Thyroid gland (tissue), 4 donors: ENCODE measurements around the gene CEP170B. TPM values are rescaled to one million over a fixed set of nuclear protein-coding genes. Genes with fewer than 3 reads are reported as not detected.
"Not testable (repeated sequence)": the region's sequence is repeated elsewhere in the genome, so short reads cannot be mapped to it uniquely, and the experiment has no call there.

Experiments used
- DNase-seq, 2 donors: peaks; one replicate each; pipeline ENCODE4 v3.0.0-alpha.2; 2019
- H3K27ac ChIP-seq, 3 donors: fragments of 200-600 bp; sonication (generic); 1 replicate in 2 of 3; 2 replicates in 1 of 3; pipeline ENCODE4 v1.5.1; 2016 to 2019; ENCODE audit warnings: mild to moderate bottlenecking in 1 of 3, moderate library complexity in 1 of 3
- H3K27me3 ChIP-seq: fragments of 200-600 bp; sonication (generic); one replicate; pipeline ENCODE4 v1.5.1; 2019
- H3K36me3 ChIP-seq, 2 donors: fragments of 200-600 bp; sonication (generic); one replicate each; pipeline ENCODE4 v1.5.1; 2016 to 2019
- H3K4me1 ChIP-seq, 2 donors: fragments of 200-600 bp; sonication (generic); one replicate each; pipeline ENCODE4 v1.5.1; 2017 to 2019
- H3K4me3 ChIP-seq, 3 donors: fragments of 200-600 bp; sonication (generic); replicated peaks in 1 of 3; 1 replicate in 2 of 3; 2 replicates in 1 of 3; pipeline ENCODE4 v1.5.1; 2016; ENCODE audit warnings: mild to moderate bottlenecking in 1 of 3
- H3K9me3 ChIP-seq: fragments of 200-600 bp; sonication (generic); one replicate; pipeline ENCODE4 v1.5.1; 2017
- POLR2A ChIP-seq, 2 donors: fragments of 450-650 bp; IDR thresholded peaks; one replicate each; pipeline ENCODE4 v1.6.1; 2017; ENCODE audit warnings: antibody characterized with exemption in 2 of 2, mild to moderate bottlenecking in 2 of 2, moderate library complexity in 1 of 2
- WGBS, 2 donors: methylation state at CpG; one replicate each; pipeline ENCODE4 v1.1.5; 2017; 5-methylcytosine and 5-hydroxymethylcytosine counted together
- intact Hi-C: fragments of 100-400 bp; cut with DNase I; formaldehyde crosslinking; loops from one replicate; pipeline ENCODE4 v1.15.1; 2023
- total RNA-seq, 4 donors: library from RNA; depleted of rRNA; stranded (reverse); fragments of >200 nt; gene quantifications; one replicate each; pipeline ENCODE4 v1.2.3, GENCODE V29; 2016
- TF ChIP-seq, protein P1 (sequence below), 6 experiments: fragments of 200-600 bp in 3 of 6; fragments of 450-650 bp in 3 of 6; sonication (generic) in 3 of 6; IDR thresholded peaks; one replicate each; pipeline ENCODE4 v1.5.1; 2016 to 2019; ENCODE audit warnings: antibody characterized with exemption in 6 of 6, mild to moderate bottlenecking in 2 of 6, inconsistent platforms in 1 of 6, moderate library complexity in 1 of 6

The CEP170B gene
- total RNA-seq, 4 donors from 2014 or later: 18.3 to 46.2 (median 27.4) TPM

- Histone ChIP-seq H3K27me3 (no peaks in the 10 kb centered on the region), H3K9me3 (no peaks in the 10 kb centered on the region), H3K36me3 (no peaks in the 10 kb centered on the region), H3K4me3 (no peak overlapping the region), H3K27ac (no peak overlapping the region), H3K4me1 (peaks cover 11 to 13% of the 10 kb centered on the region in 2 donors)
- intact Hi-C loops: no loop called here
- 49 to 72% methylated on average over 8 to 11 of the region's 11 CpGs for WGBS, 2 donors
- TF ChIP-seq, protein P1, sequence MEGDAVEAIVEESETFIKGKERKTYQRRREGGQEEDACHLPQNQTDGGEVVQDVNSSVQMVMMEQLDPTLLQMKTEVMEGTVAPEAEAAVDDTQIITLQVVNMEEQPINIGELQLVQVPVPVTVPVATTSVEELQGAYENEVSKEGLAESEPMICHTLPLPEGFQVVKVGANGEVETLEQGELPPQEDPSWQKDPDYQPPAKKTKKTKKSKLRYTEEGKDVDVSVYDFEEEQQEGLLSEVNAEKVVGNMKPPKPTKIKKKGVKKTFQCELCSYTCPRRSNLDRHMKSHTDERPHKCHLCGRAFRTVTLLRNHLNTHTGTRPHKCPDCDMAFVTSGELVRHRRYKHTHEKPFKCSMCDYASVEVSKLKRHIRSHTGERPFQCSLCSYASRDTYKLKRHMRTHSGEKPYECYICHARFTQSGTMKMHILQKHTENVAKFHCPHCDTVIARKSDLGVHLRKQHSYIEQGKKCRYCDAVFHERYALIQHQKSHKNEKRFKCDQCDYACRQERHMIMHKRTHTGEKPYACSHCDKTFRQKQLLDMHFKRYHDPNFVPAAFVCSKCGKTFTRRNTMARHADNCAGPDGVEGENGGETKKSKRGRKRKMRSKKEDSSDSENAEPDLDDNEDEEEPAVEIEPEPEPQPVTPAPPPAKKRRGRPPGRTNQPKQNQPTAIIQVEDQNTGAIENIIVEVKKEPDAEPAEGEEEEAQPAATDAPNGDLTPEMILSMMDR (IDR thresholded peaks at IDR 0.05): no peak
- no peak for TF ChIP-seq POLR2A (IDR thresholded peaks at IDR 0.05)
- peak in 1 of 2 donors; percentile 29 for DNase-seq
These were observed 74.8 kb downstream of the CEP170B start for GRCh38 chr14:104939666-104940410.

- DNase-seq: no peak
- WGBS, 2 donors: 67 to 86% methylated on average over 2 to 3 of the region's 3 CpGs
- no peaks in the 10 kb centered on the region for H3K36me3 ChIP-seq
These were observed 75.6 kb downstream of the CEP170B start for GRCh38 chr14:104940526-104941150.

DNA sequence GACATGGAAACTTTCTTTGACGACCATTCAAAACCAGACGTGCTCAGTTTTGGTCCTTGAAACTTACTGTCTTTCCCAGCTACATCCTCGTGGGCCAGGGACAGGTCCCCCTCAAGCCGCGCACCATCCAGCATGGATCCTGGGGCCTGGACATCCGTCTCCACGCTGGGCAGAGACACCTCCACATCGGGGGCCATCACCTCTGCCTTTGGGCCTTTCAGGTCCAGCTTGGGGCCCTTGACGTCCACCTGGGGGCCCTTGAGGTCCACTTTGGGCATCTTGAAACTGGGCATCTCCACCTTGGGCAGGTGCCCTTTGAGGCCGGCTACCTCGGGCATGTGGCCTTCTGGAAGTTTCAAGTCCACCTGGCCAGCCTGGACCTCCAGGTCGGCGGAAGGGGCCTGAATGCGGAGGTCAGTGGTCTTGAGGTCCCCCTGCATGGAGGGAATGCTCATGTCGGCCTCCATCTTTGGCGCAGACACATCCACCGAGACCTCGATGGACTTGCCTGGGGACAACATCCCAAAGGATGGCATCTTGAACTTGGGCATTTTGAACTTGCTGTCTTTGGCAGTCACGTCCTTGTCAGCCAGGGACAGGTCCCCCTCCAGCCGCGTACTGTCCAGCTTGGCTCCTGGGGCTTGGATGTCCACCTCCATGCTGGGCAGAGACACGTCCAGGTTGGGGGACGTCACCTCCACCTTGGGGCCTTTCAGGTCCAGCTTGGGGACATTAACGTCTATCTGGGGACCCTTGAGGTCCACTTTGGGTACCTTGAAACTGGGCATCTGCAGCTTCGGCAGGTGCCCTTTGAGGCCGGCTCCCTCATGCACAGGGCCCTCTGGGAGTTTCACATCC, 76.7 kb downstream of the CEP170B start:
- no peak overlapping the region for H3K4me3 ChIP-seq
- TF ChIP-seq POLR2A (IDR thresholded peaks at IDR 0.05): no peak
- TF ChIP-seq, protein P1 (IDR thresholded peaks at IDR 0.05): no peak
- DNase-seq: no peak
- 94% methylated on average over 18 to 20 of the region's 26 CpGs for WGBS, 2 donors
- intact Hi-C loops: no loop called here
- no peaks in the 10 kb centered on the region for H3K9me3 ChIP-seq
- H3K27ac ChIP-seq: no peak overlapping the region
- H3K27me3 ChIP-seq: no peaks in the 10 kb centered on the region
- H3K36me3 ChIP-seq: no peaks in the 10 kb centered on the region
- no peaks in the 10 kb centered on the region for H3K4me1 ChIP-seq

More at GRCh38 chr14:104940526-104941150, 75.6 kb downstream of the CEP170B start:
- no peak overlapping the region for H3K27ac ChIP-seq
- no peaks in the 10 kb centered on the region for H3K9me3 ChIP-seq
- no peak overlapping the region for H3K4me3 ChIP-seq
- TF ChIP-seq, protein P1 (IDR thresholded peaks at IDR 0.05): no peak
- TF ChIP-seq POLR2A (IDR thresholded peaks at IDR 0.05): no peak
- peaks cover 3 to 5% of the 10 kb centered on the region in 2 donors for H3K4me1 ChIP-seq
- H3K27me3 ChIP-seq: no peaks in the 10 kb centered on the region
- intact Hi-C loops: no loop called here

- intact Hi-C loops: no loop called here
- 86 to 90% methylated on average over 9 to 15 of the region's 16 CpGs for WGBS, 2 donors
- Histone ChIP-seq H3K27ac (no peak overlapping the region), H3K27me3 (no peaks in the 10 kb centered on the region), H3K4me3 (no peak overlapping the region), H3K4me1 (no peaks in the 10 kb centered on the region), H3K9me3 (no peaks in the 10 kb centered on the region), H3K36me3 (no peaks in the 10 kb centered on the region)
- TF ChIP-seq, protein P1 (IDR thresholded peaks at IDR 0.05): no peak
- TF ChIP-seq POLR2A (IDR thresholded peaks at IDR 0.05): no peak
- DNase-seq: no peak
These were observed 77.5 kb downstream of the CEP170B start for GRCh38 chr14:104942586-104942985.

GRCh38 chr14:104943216-104944015, 78.3 kb downstream of the CEP170B start:
- intact Hi-C loops, H3K4me3 ChIP-seq: not testable (repeated sequence)

GRCh38 chr14:104944016-104944308, 78.9 kb downstream of the CEP170B start:
- H3K4me3 ChIP-seq, H3K4me1 ChIP-seq, H3K27me3 ChIP-seq, intact Hi-C loops, H3K27ac ChIP-seq, H3K9me3 ChIP-seq, DNase-seq, H3K36me3 ChIP-seq: not testable (repeated sequence)
- 95 to 100% methylated on average over 3 to 4 of the region's 6 CpGs for WGBS, 2 donors

More at GRCh38 chr14:104943216-104944015, 78.3 kb downstream of the CEP170B start:
- H3K27me3 ChIP-seq, H3K4me1 ChIP-seq, H3K9me3 ChIP-seq, H3K36me3 ChIP-seq, H3K27ac ChIP-seq, DNase-seq: not testable (repeated sequence)
- 89 to 93% methylated on average over 17 to 24 of the region's 29 CpGs for whole genome bisulfite sequencing, 2 donors

- H3K36me3 ChIP-seq, H3K4me3 ChIP-seq, H3K27ac ChIP-seq, H3K9me3 ChIP-seq, DNase-seq, H3K4me1 ChIP-seq, H3K27me3 ChIP-seq, intact Hi-C loops: not testable (repeated sequence)
- 94 to 95% methylated on average over 24 to 26 of the region's 29 CpGs for WGBS, 2 donors
These were observed 79.6 kb downstream of the CEP170B start for GRCh38 chr14:104944436-104945205.
